Mesendoderm (in vitro differentiated cells): ENCODE measurements around the gene PLN.
A peak's percentile ranks its signal among the peaks of the same experiment; 100 is the strongest.

ENCODE experiments used
- DNase-seq: peaks from one replicate; pipeline ENCODE4 v3.0.0; 2013
- H2AK5ac ChIP-seq: 2 replicates; pipeline ENCODE4 v1.6.1; 2013; ENCODE audit warnings: low read length, inconsistent platforms
- H2BK120ac ChIP-seq: 2 replicates; pipeline ENCODE4 v1.6.1; 2013; ENCODE audit warnings: low read depth, mild to moderate bottlenecking, low read length, moderate library complexity, mixed read lengths
- H2BK15ac ChIP-seq: replicated peaks from 2 replicates; pipeline ENCODE4 v1.6.1; 2013; ENCODE audit warnings: low read depth, mild to moderate bottlenecking, moderate library complexity
- H2BK5ac ChIP-seq: 2 replicates; pipeline ENCODE4 v1.6.1; 2013; ENCODE audit warnings: low read length, inconsistent platforms
- H3K18ac ChIP-seq: 2 replicates; pipeline ENCODE4 v1.6.1; 2013; ENCODE audit warnings: mild to moderate bottlenecking, low read length, mixed read lengths
- H3K23ac ChIP-seq: one replicate; pipeline ENCODE4 v1.6.1; 2013; ENCODE audit warnings: low read length
- H3K27ac ChIP-seq: 2 replicates; pipeline ENCODE4 v1.5.1; 2013; ENCODE audit warnings: low read depth, mild to moderate bottlenecking, inconsistent platforms, low read length, moderate library complexity
- H3K27me3 ChIP-seq: 2 replicates; pipeline ENCODE4 v1.6.1; 2013; ENCODE audit warnings: low read length, control low read depth, mild to moderate bottlenecking, inconsistent platforms; ENCODE audit not compliant: insufficient read depth, poor library complexity
- H3K36me3 ChIP-seq: 2 replicates; pipeline ENCODE4 v1.6.1; 2013; ENCODE audit warnings: low read length, inconsistent platforms; ENCODE audit not compliant: control insufficient read depth, insufficient read depth
- H3K4ac ChIP-seq: one replicate; pipeline ENCODE4 v1.6.1; 2013; ENCODE audit warnings: low read depth, mild to moderate bottlenecking, low read length, moderate library complexity
- H3K4me1 ChIP-seq: 2 replicates; pipeline ENCODE4 v1.6.1; 2013; ENCODE audit warnings: low read depth, low read length, inconsistent platforms; ENCODE audit not compliant: control insufficient read depth
- H3K4me2 ChIP-seq: 2 replicates; pipeline ENCODE4 v1.6.1; 2013; ENCODE audit warnings: low read length
- H3K4me3 ChIP-seq: 2 replicates; pipeline ENCODE4 v1.5.1; 2013; ENCODE audit warnings: mild to moderate bottlenecking, low read length
- H3K56ac ChIP-seq: one replicate; pipeline ENCODE4 v1.6.1; 2013; ENCODE audit warnings: low read length
- H3K79me1 ChIP-seq: 2 replicates; pipeline ENCODE4 v1.6.1; 2013; ENCODE audit warnings: low read length, inconsistent platforms
- H3K79me2 ChIP-seq: 2 replicates; pipeline ENCODE4 v1.6.1; 2013; ENCODE audit warnings: mild to moderate bottlenecking, low read length; ENCODE audit not compliant: control insufficient read depth, insufficient read depth
- H3K9ac ChIP-seq: 2 replicates; pipeline ENCODE4 v1.6.1; 2013; ENCODE audit warnings: low read length, inconsistent platforms
- H4K5ac ChIP-seq: one replicate; pipeline ENCODE4 v1.6.1; 2013; ENCODE audit warnings: low read length
- H4K8ac ChIP-seq: one replicate; pipeline ENCODE4 v1.6.1; 2013; ENCODE audit warnings: low read depth, mild to moderate bottlenecking, control low read depth, low read length, moderate library complexity
- WGBS: extraction: QIAGEN DNeasy Blood & Tissue Kit; methylation state at CpG from one replicate; pipeline ENCODE4 v1.1.7; 2013; ENCODE audit warnings: low lambda C conversion rate, missing lambda C conversion rate; ENCODE audit not compliant: insufficient coverage; ENCODE audit errors: extremely low coverage; 5-methylcytosine and 5-hydroxymethylcytosine counted together

PLN gene

GRCh38 chr6:118597636-118598035, 49.5 kb downstream of the PLN start:
- no peak overlapping the region for H3K56ac ChIP-seq
- no peak overlapping the region for H3K18ac ChIP-seq
- H3K23ac ChIP-seq: no peak overlapping the region
- no peak overlapping the region for H2BK5ac ChIP-seq
- DNase-seq: peak; percentile 25
- H3K79me2 ChIP-seq: peaks cover 1% of the 10 kb centered on the region
- no peak overlapping the region for H3K4me3 ChIP-seq
- H2AK5ac ChIP-seq: no peak overlapping the region
- no peak overlapping the region for H2BK15ac ChIP-seq
- H3K79me1 ChIP-seq: peaks cover 3% of the 10 kb centered on the region
- H3K27me3 ChIP-seq: no peaks in the 10 kb centered on the region
- H3K4me1 ChIP-seq: no peaks in the 10 kb centered on the region
- H3K4me2 ChIP-seq: no peak overlapping the region
- no peak overlapping the region for H4K8ac ChIP-seq
- H3K27ac ChIP-seq: no peak overlapping the region
- H3K9ac ChIP-seq: no peak overlapping the region
- no peaks in the 10 kb centered on the region for H3K36me3 ChIP-seq
- no peak overlapping the region for H4K5ac ChIP-seq
- WGBS: no CpG with 5 or more reads among the region's 3 CpGs
- no peak overlapping the region for H3K4ac ChIP-seq
- no peak overlapping the region for H2BK120ac ChIP-seq

GRCh38 chr6:118598324-118598723, 50.2 kb downstream of the PLN start:
- no peak overlapping the region for H3K4me3 ChIP-seq
- H3K27me3 ChIP-seq: no peaks in the 10 kb centered on the region
- no peak overlapping the region for H3K56ac ChIP-seq
- no peak overlapping the region for H3K18ac ChIP-seq
- H3K4ac ChIP-seq: no peak overlapping the region
- no peak overlapping the region for H2BK120ac ChIP-seq
- no peak overlapping the region for H3K23ac ChIP-seq
- no peak overlapping the region for H3K4me2 ChIP-seq
- WGBS: no CpG with 5 or more reads among the region's 2 CpGs
- no peaks in the 10 kb centered on the region for H3K4me1 ChIP-seq
- no peak overlapping the region for H2BK15ac ChIP-seq
- no peak overlapping the region for H2BK5ac ChIP-seq
- H3K27ac ChIP-seq: no peak overlapping the region
- no peak overlapping the region for H2AK5ac ChIP-seq
- no peak for DNase-seq
- no peaks in the 10 kb centered on the region for H3K36me3 ChIP-seq
- H4K5ac ChIP-seq: no peak overlapping the region
- peaks cover 1% of the 10 kb centered on the region for H3K79me2 ChIP-seq
- no peak overlapping the region for H3K9ac ChIP-seq
- no peak overlapping the region for H4K8ac ChIP-seq
- H3K79me1 ChIP-seq: peaks cover 3% of the 10 kb centered on the region

- Histone ChIP-seq H3K23ac (no peak overlapping the region), H3K4me2 (no peak overlapping the region), H3K36me3 (no peaks in the 10 kb centered on the region), H3K18ac (no peak overlapping the region), H3K27ac (no peak overlapping the region), H2BK5ac (no peak overlapping the region), H3K79me1 (no peaks in the 10 kb centered on the region), H3K9ac (no peak overlapping the region), H2AK5ac (no peak overlapping the region), H3K4me3 (no peak overlapping the region), H2BK15ac (no peak overlapping the region), H4K5ac (no peak overlapping the region), H3K79me2 (no peaks in the 10 kb centered on the region), H3K27me3 (no peaks in the 10 kb centered on the region), H3K4ac (no peak overlapping the region), H3K4me1 (no peaks in the 10 kb centered on the region), H2BK120ac (no peak overlapping the region), H4K8ac (no peak overlapping the region), H3K56ac (no peak overlapping the region)
- WGBS: no CpG with 5 or more reads among the region's 2 CpGs
- no peak for DNase-seq
Observed at GRCh38 chr6:118602300-118602699, 54.2 kb downstream of the PLN start.

- Histone ChIP-seq H3K27me3 (no peaks in the 10 kb centered on the region), H3K36me3 (no peaks in the 10 kb centered on the region), H4K5ac (no peak overlapping the region), H3K4ac (no peak overlapping the region), H3K4me3 (no peak overlapping the region), H3K18ac (no peak overlapping the region), H4K8ac (no peak overlapping the region), H2BK5ac (no peak overlapping the region), H2BK120ac (no peak overlapping the region), H3K27ac (no peak overlapping the region), H3K9ac (no peak overlapping the region), H3K79me1 (no peaks in the 10 kb centered on the region), H3K4me1 (no peaks in the 10 kb centered on the region), H2AK5ac (no peak overlapping the region), H3K23ac (no peak overlapping the region), H3K56ac (no peak overlapping the region), H2BK15ac (no peak overlapping the region), H3K4me2 (no peak overlapping the region), H3K79me2 (no peaks in the 10 kb centered on the region)
- DNase-seq: no peak
- no CpG with 5 or more reads among the region's 2 CpGs for WGBS
Observed at GRCh38 chr6:118603372-118603771, 55.3 kb downstream of the PLN start.

- H2BK15ac ChIP-seq: no peak overlapping the region
- H4K5ac ChIP-seq: no peak overlapping the region
- H3K79me2 ChIP-seq: no peaks in the 10 kb centered on the region
- H3K36me3 ChIP-seq: no peaks in the 10 kb centered on the region
- H2BK120ac ChIP-seq: no peak overlapping the region
- no peak overlapping the region for H2BK5ac ChIP-seq
- H3K23ac ChIP-seq: no peak overlapping the region
- no peak overlapping the region for H3K4ac ChIP-seq
- no peak overlapping the region for H3K56ac ChIP-seq
- no CpG with 5 or more reads among the region's 3 CpGs for WGBS
- DNase-seq: no peak
- H3K4me1 ChIP-seq: no peaks in the 10 kb centered on the region
- H3K4me3 ChIP-seq: no peak overlapping the region
- H3K27ac ChIP-seq: no peak overlapping the region
- H3K79me1 ChIP-seq: peaks cover 3% of the 10 kb centered on the region
- no peaks in the 10 kb centered on the region for H3K27me3 ChIP-seq
- H3K9ac ChIP-seq: no peak overlapping the region
- no peak overlapping the region for H3K4me2 ChIP-seq
- no peak overlapping the region for H2AK5ac ChIP-seq
- no peak overlapping the region for H3K18ac ChIP-seq
- no peak overlapping the region for H4K8ac ChIP-seq
Observed at GRCh38 chr6:118606268-118606667, 58.2 kb downstream of the PLN start.

GRCh38 chr6:118606858-118607257, 58.8 kb downstream of the PLN start:
- no peak overlapping the region for H4K8ac ChIP-seq
- H2BK120ac ChIP-seq: no peak overlapping the region
- H3K56ac ChIP-seq: no peak overlapping the region
- H3K18ac ChIP-seq: no peak overlapping the region
- WGBS: no CpG with 5 or more reads among the region's 5 CpGs
- H2AK5ac ChIP-seq: no peak overlapping the region
- no peaks in the 10 kb centered on the region for H3K27me3 ChIP-seq
- no peaks in the 10 kb centered on the region for H3K79me2 ChIP-seq
- no peak overlapping the region for H3K4me3 ChIP-seq
- no peak overlapping the region for H3K4ac ChIP-seq
- peaks cover 3% of the 10 kb centered on the region for H3K79me1 ChIP-seq
- H3K23ac ChIP-seq: no peak overlapping the region
- H2BK15ac ChIP-seq: no peak overlapping the region
- H3K36me3 ChIP-seq: no peaks in the 10 kb centered on the region
- H4K5ac ChIP-seq: no peak overlapping the region
- H2BK5ac ChIP-seq: no peak overlapping the region
- no peak overlapping the region for H3K9ac ChIP-seq
- no peak for DNase-seq
- no peak overlapping the region for H3K4me2 ChIP-seq
- H3K4me1 ChIP-seq: no peaks in the 10 kb centered on the region
- no peak overlapping the region for H3K27ac ChIP-seq
